ENCODE measurements around the gene APP. TPM values are rescaled to one million over a fixed set of nuclear protein-coding genes. Genes with fewer than 3 reads are reported as not detected.

APP gene
- total RNA-seq, 1 donor from 2014 or later, result 358 TPM

DNA sequence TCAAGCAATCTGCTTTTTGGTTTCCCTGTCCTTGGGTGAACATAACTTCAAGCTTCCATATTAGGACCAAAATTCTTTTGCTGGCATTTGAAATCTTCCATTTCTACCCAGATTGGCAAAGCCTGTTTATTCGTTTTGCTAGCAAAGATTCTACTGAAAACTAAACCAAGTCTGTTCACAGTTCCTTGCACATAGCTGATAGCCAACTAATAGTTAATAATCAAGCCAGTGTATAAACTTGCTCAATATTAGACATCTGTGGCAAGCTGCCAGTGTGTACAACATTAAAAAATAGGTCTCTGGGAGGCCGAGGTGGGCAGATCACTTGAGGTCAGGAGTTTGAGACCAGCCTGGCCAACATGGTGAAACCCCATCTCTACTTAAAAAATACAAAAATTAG is 6.3 kb downstream of the APP start:
- H3K27ac ChIP-seq, result no peak overlapping the region
- TF ChIP-seq, protein P1, sequence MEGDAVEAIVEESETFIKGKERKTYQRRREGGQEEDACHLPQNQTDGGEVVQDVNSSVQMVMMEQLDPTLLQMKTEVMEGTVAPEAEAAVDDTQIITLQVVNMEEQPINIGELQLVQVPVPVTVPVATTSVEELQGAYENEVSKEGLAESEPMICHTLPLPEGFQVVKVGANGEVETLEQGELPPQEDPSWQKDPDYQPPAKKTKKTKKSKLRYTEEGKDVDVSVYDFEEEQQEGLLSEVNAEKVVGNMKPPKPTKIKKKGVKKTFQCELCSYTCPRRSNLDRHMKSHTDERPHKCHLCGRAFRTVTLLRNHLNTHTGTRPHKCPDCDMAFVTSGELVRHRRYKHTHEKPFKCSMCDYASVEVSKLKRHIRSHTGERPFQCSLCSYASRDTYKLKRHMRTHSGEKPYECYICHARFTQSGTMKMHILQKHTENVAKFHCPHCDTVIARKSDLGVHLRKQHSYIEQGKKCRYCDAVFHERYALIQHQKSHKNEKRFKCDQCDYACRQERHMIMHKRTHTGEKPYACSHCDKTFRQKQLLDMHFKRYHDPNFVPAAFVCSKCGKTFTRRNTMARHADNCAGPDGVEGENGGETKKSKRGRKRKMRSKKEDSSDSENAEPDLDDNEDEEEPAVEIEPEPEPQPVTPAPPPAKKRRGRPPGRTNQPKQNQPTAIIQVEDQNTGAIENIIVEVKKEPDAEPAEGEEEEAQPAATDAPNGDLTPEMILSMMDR (IDR thresholded peaks at IDR 0.05), result no peak
- peaks cover 37% of the 10 kb centered on the region for H3K4me1 ChIP-seq
- intact Hi-C loops (cut with DNase I), result loop anchor here (10.0 kb wide), 1 partner anchor 270 kb away; no protein-coding TSS in a partner anchor
- H3K27me3 ChIP-seq (ENCODE audit: low read depth), result no peaks in the 10 kb centered on the region
- H3K9me3 ChIP-seq, result no peaks in the 10 kb centered on the region
- DNase-seq (no peak), ATAC-seq (no peak)
- H3K36me3 ChIP-seq, result no peaks in the 10 kb centered on the region
- no peak overlapping the region for H3K4me3 ChIP-seq

DNA sequence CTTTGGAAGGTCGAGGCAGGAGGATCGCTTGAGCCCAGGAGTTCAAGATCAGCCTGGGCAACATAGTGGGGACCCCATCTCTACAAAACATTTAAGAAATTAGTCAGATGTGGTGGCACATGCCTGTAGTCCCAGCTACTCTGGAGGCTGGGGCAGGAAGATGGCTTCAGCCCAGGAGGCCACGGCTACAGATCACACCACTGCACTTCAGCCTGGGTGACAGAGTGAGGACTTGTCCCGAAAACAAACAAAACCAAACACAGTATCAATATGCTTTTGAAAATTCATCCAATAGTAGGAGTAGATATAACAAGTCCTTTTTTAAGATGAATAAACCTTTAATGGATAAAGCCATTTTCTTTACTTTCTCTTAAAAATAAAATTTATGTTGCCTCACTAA is 8.5 kb downstream of the APP start:
- TF ChIP-seq, protein P1 (IDR thresholded peaks at IDR 0.05), result no peak
- ATAC-seq (no peak), DNase-seq (no peak)
- Histone ChIP-seq H3K4me1 (peaks cover 30% of the 10 kb centered on the region), H3K27ac (no peak overlapping the region), H3K4me3 (no peak overlapping the region), H3K27me3 (ENCODE audit: low read depth) (no peaks in the 10 kb centered on the region), H3K36me3 (no peaks in the 10 kb centered on the region), H3K9me3 (no peaks in the 10 kb centered on the region)
- intact Hi-C loops (cut with DNase I), result loop anchor here (10.0 kb wide), 1 partner anchor 267 kb away; no protein-coding TSS in a partner anchor

DNA sequence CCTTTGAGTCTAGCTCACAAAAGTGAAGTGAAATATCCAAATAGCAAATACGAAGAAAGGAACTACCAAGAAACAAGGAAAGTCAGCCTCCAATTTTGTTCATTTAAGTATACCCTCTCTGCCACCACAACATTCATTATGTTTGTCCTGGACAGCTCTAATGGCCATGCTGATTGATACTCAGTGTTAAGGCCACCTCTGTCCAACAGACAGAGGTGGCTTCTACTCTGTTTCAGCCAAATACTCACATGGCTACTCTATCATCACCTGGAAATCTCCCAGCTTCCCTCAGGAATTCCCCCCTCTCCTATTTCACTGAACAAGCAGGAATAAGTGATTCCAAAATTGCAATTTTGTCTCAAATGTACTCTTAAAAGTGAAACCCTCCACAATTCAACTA is 10.7 kb downstream of the APP start:
- Histone ChIP-seq H3K4me1 (peaks cover 13% of the 10 kb centered on the region), H3K27me3 (ENCODE audit: low read depth) (no peaks in the 10 kb centered on the region), H3K9me3 (no peaks in the 10 kb centered on the region), H3K4me3 (no peak overlapping the region), H3K27ac (no peak overlapping the region), H3K36me3 (no peaks in the 10 kb centered on the region)
- ATAC-seq (no peak), DNase-seq (no peak)
- intact Hi-C loops (cut with DNase I), result loop anchor here (10.0 kb wide), 1 partner anchor 265 kb away; no protein-coding TSS in a partner anchor
- TF ChIP-seq, protein P1 (IDR thresholded peaks at IDR 0.05), result no peak

DNA sequence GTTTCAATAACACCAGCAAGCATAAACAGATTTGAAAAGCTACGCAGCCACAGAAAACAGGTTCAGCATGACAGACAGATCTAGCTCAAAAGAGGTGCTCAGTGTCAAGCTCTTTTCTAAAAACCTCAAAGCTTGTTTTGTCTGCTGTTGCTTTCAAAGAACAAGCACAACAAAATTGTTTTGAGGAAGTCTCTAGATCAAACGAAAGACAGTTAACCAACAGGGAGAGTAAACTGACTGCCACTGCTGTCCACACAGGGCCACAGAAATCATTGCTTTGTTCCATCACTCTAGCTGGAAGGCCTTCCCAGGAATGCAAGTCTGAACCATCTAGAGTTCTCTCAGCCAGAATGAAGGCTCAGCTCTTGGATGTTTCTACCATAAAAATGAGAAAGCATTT is 12.8 kb downstream of the APP start:
- Histone ChIP-seq H3K4me3 (no peak overlapping the region), H3K36me3 (no peaks in the 10 kb centered on the region), H3K27me3 (ENCODE audit: low read depth) (no peaks in the 10 kb centered on the region), H3K4me1 (peaks cover 20% of the 10 kb centered on the region), H3K27ac (no peak overlapping the region), H3K9me3 (no peaks in the 10 kb centered on the region)
- TF ChIP-seq, protein P1 (IDR thresholded peaks at IDR 0.05), result no peak
- intact Hi-C loops (cut with DNase I), result no loop called here
- DNase-seq (no peak), ATAC-seq (no peak)

GRCh38 chr21:26154753-26155152 is 15.8 kb downstream of the APP start:
- H3K4me3 ChIP-seq, result no peak overlapping the region
- intact Hi-C loops (cut with DNase I), result no loop called here
- DNase-seq (no peak), ATAC-seq (no peak)
- TF ChIP-seq, protein P1 (IDR thresholded peaks at IDR 0.05), result no peak
- no peaks in the 10 kb centered on the region for H3K27me3 ChIP-seq (ENCODE audit: low read depth)
- no peaks in the 10 kb centered on the region for H3K36me3 ChIP-seq
- no peaks in the 10 kb centered on the region for H3K9me3 ChIP-seq
- no peak overlapping the region for H3K27ac ChIP-seq
- peaks cover 20% of the 10 kb centered on the region for H3K4me1 ChIP-seq

DNA sequence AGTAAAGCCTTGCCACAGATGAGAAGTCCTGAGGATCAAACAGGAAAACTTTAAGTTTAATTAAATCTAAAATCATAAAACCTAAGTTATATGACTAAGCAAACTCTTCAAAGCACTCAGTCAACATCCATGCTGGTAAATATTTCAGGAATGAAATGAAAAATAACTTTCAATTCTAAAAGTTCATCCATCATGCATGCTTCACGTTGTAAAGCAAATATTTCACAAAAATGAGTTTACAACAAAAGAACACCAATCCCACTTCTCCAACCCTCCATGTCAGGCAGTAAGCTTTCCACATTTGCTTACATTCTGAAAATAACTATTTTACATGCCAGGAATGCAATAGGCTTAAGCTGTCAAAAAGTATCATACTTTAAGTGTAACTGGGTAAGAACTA is 16.8 kb downstream of the APP start:
- TF ChIP-seq, protein P1 (IDR thresholded peaks at IDR 0.05), result no peak
- Histone ChIP-seq H3K36me3 (no peaks in the 10 kb centered on the region), H3K27ac (no peak overlapping the region), H3K4me3 (no peak overlapping the region), H3K27me3 (ENCODE audit: low read depth) (no peaks in the 10 kb centered on the region), H3K4me1 (peaks cover 26% of the 10 kb centered on the region), H3K9me3 (no peaks in the 10 kb centered on the region)
- DNase-seq, result no peak
- peak in 1 of 2 donors; percentile 18 for ATAC-seq
- intact Hi-C loops (cut with DNase I), result no loop called here
